Activated B cell treated with CpG ODN at 0.5 μM for 24 hours (primary cell): ENCODE measurements around the gene OR4D1. TPM values are rescaled to one million over a fixed set of nuclear protein-coding genes. Genes with fewer than 3 reads are reported as not detected.

ENCODE experiments used
- ATAC-seq: fragments of 200-7000 bp; cut with Tn5 transposase; one replicate; pipeline ENCODE4 v1.10.0; 2021; ENCODE audit warnings: low read depth, mild to moderate bottlenecking, moderate library complexity
- CTCF ChIA-PET: fragments of 350-600 bp; sonication (Branson Sonifier 250); formaldehyde crosslinking; loops from one replicate; lab custom pipeline; 2021; ENCODE audit warnings: antibody characterized with exemption; lab: Charles Lee
- POLR2A ChIA-PET: fragments of 350-600 bp; sonication (Branson Sonifier 250); formaldehyde crosslinking; loops from one replicate; lab custom pipeline; 2021; ENCODE audit warnings: antibody characterized with exemption; lab: Charles Lee
- DNase-seq: peaks from one replicate; pipeline ENCODE4 v3.0.0; 2022
- H3K27ac Mint-ChIP-seq: one replicate; pipeline ENCODE4 v1.8.0; 2020; ENCODE audit warnings: mixed read lengths
- H3K27me3 Mint-ChIP-seq: one replicate; pipeline ENCODE4 v1.8.0; 2021; ENCODE audit warnings: mixed read lengths
- H3K36me3 Mint-ChIP-seq: one replicate; pipeline ENCODE4 v1.8.0; 2021; ENCODE audit warnings: low read depth, mixed read lengths
- H3K4me1 Mint-ChIP-seq: one replicate; pipeline ENCODE4 v1.8.0; 2021; ENCODE audit warnings: mixed read lengths
- H3K4me3 Mint-ChIP-seq: one replicate; pipeline ENCODE4 v1.8.0; 2020; ENCODE audit warnings: mild to moderate bottlenecking, mixed read lengths
- H3K9me3 Mint-ChIP-seq: one replicate; pipeline ENCODE4 v1.8.0; 2020; ENCODE audit warnings: mixed read lengths
- intact Hi-C: fragments of 100-400 bp; cut with micrococcal nuclease; formaldehyde crosslinking; loops from one replicate; pipeline ENCODE4 v1.15.1; 2024
- total RNA-seq: library from RNA; stranded (reverse); gene quantifications from 2 replicates; pipeline ENCODE4 v1.2.3, GENCODE V29; 2022
- TF ChIP-seq, protein P1 (sequence below): fragments of 200-600 bp; IDR thresholded peaks from one replicate; pipeline ENCODE4 v1.8.0; 2022; ENCODE audit warnings: antibody characterized with exemption, mild to moderate bottlenecking

OR4D1 gene
- total RNA-seq, 1 donor from 2014 or later = not detected

DNA sequence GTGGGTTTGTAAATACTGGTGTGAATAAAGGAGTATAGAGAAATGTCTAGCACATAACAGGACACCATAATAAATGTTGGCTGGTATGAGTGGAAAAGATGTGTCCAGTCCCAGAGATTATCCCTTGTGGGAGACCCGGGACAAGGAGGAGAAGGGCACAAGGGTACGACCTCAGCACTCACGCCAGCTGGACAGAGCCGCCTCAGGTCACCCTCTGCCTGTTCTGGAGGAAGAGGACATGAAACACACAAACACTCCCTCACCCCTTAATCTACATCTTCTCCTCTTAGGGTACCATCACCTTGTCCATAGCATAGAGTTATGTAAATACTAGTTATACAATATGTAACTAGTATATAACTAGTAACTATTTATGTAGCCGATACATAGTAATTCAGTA lies 38.2 kb upstream of the OR4D1 start:
- ChIA-PET POLR2A (no interaction called here), CTCF (interaction anchor here (5.4 kb wide), 1 partner anchor 251 kb away, joined by 58 read pairs; no protein-coding TSS in a partner anchor)
- TF ChIP-seq, protein P1, sequence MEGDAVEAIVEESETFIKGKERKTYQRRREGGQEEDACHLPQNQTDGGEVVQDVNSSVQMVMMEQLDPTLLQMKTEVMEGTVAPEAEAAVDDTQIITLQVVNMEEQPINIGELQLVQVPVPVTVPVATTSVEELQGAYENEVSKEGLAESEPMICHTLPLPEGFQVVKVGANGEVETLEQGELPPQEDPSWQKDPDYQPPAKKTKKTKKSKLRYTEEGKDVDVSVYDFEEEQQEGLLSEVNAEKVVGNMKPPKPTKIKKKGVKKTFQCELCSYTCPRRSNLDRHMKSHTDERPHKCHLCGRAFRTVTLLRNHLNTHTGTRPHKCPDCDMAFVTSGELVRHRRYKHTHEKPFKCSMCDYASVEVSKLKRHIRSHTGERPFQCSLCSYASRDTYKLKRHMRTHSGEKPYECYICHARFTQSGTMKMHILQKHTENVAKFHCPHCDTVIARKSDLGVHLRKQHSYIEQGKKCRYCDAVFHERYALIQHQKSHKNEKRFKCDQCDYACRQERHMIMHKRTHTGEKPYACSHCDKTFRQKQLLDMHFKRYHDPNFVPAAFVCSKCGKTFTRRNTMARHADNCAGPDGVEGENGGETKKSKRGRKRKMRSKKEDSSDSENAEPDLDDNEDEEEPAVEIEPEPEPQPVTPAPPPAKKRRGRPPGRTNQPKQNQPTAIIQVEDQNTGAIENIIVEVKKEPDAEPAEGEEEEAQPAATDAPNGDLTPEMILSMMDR = no peak
- Mint-ChIP-seq H3K36me3 (no peaks in the 10 kb centered on the region), H3K9me3 (peaks cover 2% of the 10 kb centered on the region), H3K4me1 (no peaks in the 10 kb centered on the region), H3K4me3 (no peak overlapping the region), H3K27ac (no peak overlapping the region), H3K27me3 (peaks cover 14% of the 10 kb centered on the region)
- DNase-seq (no peak), ATAC-seq (no peak)
- intact Hi-C loops = no loop called here

DNA sequence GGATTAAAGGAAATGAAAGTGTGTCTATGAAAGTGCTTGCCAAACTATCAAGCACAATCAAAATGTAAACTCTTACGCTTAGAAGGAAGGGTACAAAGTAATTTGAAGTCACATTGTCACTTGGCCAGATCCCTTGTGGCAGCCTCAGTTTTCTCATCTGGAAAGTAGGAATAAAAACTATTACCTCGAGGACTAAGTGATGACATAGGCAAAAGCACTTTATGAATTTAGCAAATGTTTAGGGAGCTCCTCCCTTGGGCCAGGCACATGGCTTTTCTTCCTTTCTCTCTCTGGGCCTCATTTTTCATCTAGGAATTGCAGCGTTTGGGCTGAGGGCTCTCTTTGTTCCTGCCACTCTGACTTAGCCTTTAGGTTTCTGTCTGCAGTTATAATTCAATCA lies 36.5 kb upstream of the OR4D1 start:
- H3K4me3 Mint-ChIP-seq = no peak overlapping the region
- no peaks in the 10 kb centered on the region for H3K4me1 Mint-ChIP-seq
- TF ChIP-seq, protein P1 = no peak
- DNase-seq (no peak), ATAC-seq (no peak)
- no peaks in the 10 kb centered on the region for H3K36me3 Mint-ChIP-seq
- POLR2A ChIA-PET = no interaction called here
- H3K27me3 Mint-ChIP-seq = peaks cover 23% of the 10 kb centered on the region
- H3K27ac Mint-ChIP-seq = no peak overlapping the region
- intact Hi-C loops = loop anchor here (2.0 kb wide), 1 partner anchor 113 kb away; no protein-coding TSS in a partner anchor
- CTCF ChIA-PET = interaction anchor here (0.6 to 5.4 kb wide), 6 partner anchors 104 to 892 kb away, joined by 3 to 58 read pairs (median 4); partner anchors contain the start of genes MRPS23 and SRSF1
- peaks cover 2% of the 10 kb centered on the region for H3K9me3 Mint-ChIP-seq

DNA sequence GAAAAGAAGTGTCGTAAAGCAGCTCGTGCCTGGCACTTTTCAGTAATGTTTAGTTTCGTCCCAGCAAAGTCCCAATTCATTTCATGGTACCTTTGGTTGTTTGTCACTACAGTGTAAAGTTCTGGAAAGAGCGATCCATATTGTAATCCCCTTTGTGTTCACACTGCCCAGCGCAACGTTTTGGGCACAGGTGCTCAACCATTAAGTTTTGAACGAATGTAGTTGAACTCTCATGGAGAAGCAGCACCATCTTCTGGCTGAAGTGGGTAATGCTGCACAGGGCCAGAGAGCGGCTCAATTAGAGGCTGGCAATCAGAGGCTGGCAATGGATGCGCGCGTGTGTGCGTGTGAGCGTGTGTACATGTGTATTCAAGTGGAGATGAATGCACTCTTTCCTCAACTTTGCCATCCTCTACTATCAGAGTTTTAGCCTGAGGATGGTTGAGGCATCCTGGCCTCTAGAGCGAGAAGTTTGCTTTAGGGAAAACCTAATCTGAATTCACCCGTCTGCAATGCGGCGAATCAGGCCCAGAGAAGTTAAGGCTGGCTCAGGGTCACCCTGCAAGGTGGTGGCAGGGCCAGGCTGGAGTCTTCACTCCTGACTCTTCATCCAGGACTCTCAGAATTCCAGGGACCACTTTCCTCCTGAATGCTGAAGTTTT lies 35.1 kb upstream of the OR4D1 start:
- peak; percentile 95 for ATAC-seq
- H3K4me3 Mint-ChIP-seq = no peak overlapping the region
- intact Hi-C loops = loop anchor here (1.0 to 2.0 kb wide), 7 partner anchors 29 to 982 kb away; no protein-coding TSS in a partner anchor
- peaks cover 25% of the 10 kb centered on the region for H3K27me3 Mint-ChIP-seq
- ChIA-PET CTCF (interaction anchor here (0.6 to 5.4 kb wide), 10 partner anchors 9 to 254 kb away, joined by 3 to 58 read pairs (median 4); partner anchors contain the start of gene SRSF1), POLR2A (interaction anchor here (0.6 to 1.3 kb wide), 2 partner anchors 106 to 113 kb away, joined by 3 read pairs; partner anchors contain the start of gene SRSF1)
- TF ChIP-seq, protein P1 = peak; percentile 53
- no peaks in the 10 kb centered on the region for H3K9me3 Mint-ChIP-seq
- no peaks in the 10 kb centered on the region for H3K4me1 Mint-ChIP-seq
- peak; percentile 68 for DNase-seq
- H3K36me3 Mint-ChIP-seq = no peaks in the 10 kb centered on the region
- H3K27ac Mint-ChIP-seq = no peak overlapping the region

DNA sequence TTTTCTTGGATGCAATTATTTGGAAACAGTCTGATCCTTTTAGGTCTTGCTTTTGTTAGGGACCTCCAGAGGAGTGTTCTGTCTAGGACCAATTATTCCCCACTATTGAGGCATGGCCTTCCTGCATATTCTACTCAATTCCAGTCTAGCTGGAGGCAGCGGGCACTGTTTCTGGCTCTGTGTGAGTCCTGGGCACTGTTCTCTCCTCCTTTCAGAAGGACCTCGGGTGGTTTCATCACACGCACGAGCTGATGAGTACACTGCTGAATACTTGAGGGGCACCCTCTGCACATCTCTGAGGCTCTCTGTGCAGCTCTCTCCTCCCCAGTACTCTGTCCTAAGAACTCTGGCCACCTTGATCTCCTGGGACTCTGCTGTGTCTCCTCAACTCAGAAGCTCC lies 34.2 kb upstream of the OR4D1 start:
- ATAC-seq (no peak), DNase-seq (no peak)
- Mint-ChIP-seq H3K9me3 (no peaks in the 10 kb centered on the region), H3K36me3 (no peaks in the 10 kb centered on the region), H3K4me1 (no peaks in the 10 kb centered on the region), H3K27me3 (peaks cover 26% of the 10 kb centered on the region), H3K4me3 (no peak overlapping the region), H3K27ac (no peak overlapping the region)
- POLR2A ChIA-PET = no interaction called here
- intact Hi-C loops = loop anchor here (1.0 to 2.0 kb wide), 7 partner anchors 30 to 983 kb away; no protein-coding TSS in a partner anchor
- CTCF ChIA-PET = interaction anchor here (1.3 to 5.4 kb wide), 5 partner anchors 107 to 255 kb away, joined by 3 to 58 read pairs (median 8); no protein-coding TSS in a partner anchor
- TF ChIP-seq, protein P1 = no peak

DNA sequence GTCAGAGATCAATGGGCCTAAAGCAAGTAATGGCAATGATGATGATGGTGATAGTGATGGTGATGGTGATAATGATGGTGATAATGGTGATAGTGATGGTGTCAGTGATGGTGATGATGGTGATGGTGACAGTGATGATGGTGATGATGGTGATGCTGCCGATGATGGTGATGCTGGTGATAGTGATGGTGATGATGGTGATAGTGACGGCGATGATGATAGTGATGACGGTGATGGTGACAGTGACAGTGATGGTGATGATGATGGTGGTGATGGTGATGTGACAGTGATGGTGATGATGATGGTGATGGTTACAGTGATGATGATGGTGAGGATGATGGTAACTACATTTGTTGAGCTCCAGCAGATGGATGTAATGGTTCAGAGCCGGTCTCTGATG lies 30.8 kb upstream of the OR4D1 start:
- POLR2A ChIA-PET = no interaction called here
- ATAC-seq (no peak), DNase-seq (no peak)
- H3K36me3 Mint-ChIP-seq = no peaks in the 10 kb centered on the region
- intact Hi-C loops = no loop called here
- no peak overlapping the region for H3K27ac Mint-ChIP-seq
- no peak overlapping the region for H3K4me3 Mint-ChIP-seq
- no peaks in the 10 kb centered on the region for H3K9me3 Mint-ChIP-seq
- no peaks in the 10 kb centered on the region for H3K4me1 Mint-ChIP-seq
- TF ChIP-seq, protein P1 = no peak
- peaks cover 31% of the 10 kb centered on the region for H3K27me3 Mint-ChIP-seq
- CTCF ChIA-PET = no interaction called here
